PC-9 (cell line): ENCODE results near the gene PLEKHG2.

ENCODE experiments used
- EZH2 ChIP-seq: fragments of 200-600 bp; sonication (generic); IDR thresholded peaks from 2 replicates; pipeline ENCODE4 v1.8.0; 2017; ENCODE audit warnings: antibody characterized with exemption, low read depth
- TF ChIP-seq, protein P1 (sequence below): fragments of 200-600 bp; sonication (generic); conservative IDR thresholded peaks from 2 replicates; pipeline ENCODE4 v1.6.1; 2017; ENCODE audit warnings: mixed run types, antibody characterized with exemption, mild to moderate bottlenecking, moderate library complexity

DNA sequence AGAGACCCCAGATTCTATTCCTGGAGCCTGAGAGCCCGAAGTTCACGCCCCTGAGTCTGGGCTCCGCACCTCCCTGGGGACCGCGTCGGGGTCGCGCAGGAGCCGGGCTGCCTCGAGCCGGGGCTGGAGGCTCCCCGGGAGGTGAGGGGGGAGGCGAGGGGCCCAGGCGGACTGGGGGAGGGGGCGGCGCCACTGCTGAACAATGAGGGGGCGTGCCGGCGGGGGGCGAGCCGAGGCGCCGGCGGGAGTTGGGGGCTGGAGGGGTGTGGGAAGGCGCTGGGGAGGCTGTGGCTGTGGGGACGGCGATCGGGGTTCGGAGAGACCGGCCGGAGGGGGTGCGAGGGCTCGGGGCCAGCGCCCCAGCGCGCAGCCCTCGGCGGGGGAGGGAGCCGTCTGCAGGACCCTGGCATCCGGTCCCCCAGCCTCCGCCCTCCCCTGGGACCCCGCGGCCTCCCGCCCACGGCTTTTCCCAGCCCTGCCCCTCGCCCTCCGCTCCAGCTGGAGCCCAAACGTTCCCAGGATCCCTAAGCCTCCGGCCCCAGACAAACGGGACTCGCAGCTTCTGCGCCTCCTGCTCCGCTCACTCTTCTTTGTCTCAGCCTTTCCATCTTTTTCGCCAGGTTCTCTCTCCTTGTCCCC lies 922 bp downstream of the PLEKHG2 start:
- TF ChIP-seq, protein P1, sequence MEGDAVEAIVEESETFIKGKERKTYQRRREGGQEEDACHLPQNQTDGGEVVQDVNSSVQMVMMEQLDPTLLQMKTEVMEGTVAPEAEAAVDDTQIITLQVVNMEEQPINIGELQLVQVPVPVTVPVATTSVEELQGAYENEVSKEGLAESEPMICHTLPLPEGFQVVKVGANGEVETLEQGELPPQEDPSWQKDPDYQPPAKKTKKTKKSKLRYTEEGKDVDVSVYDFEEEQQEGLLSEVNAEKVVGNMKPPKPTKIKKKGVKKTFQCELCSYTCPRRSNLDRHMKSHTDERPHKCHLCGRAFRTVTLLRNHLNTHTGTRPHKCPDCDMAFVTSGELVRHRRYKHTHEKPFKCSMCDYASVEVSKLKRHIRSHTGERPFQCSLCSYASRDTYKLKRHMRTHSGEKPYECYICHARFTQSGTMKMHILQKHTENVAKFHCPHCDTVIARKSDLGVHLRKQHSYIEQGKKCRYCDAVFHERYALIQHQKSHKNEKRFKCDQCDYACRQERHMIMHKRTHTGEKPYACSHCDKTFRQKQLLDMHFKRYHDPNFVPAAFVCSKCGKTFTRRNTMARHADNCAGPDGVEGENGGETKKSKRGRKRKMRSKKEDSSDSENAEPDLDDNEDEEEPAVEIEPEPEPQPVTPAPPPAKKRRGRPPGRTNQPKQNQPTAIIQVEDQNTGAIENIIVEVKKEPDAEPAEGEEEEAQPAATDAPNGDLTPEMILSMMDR: no peak
- no peak for TF ChIP-seq EZH2
